Loucy (cell line): ENCODE results near the gene TMEM178B.
"Not testable (repeated sequence)": the region's sequence is repeated elsewhere in the genome, so short reads cannot be mapped to it uniquely, and the experiment has no call there.

Source experiments
- H2AFZ ChIP-seq: fragments of 200-600 bp; sonication (generic); 2 replicates; pipeline ENCODE4 v1.6.0; 2016; ENCODE audit warnings: antibody characterized with exemption, mild to moderate bottlenecking, low read length, moderate library complexity
- H3F3A ChIP-seq: fragments of 200-600 bp; 2 replicates; pipeline ENCODE4 v1.6.0; 2016; ENCODE audit warnings: antibody characterized with exemption, low read depth, mild to moderate bottlenecking
- H3K27me3 ChIP-seq: fragments of 200-600 bp; sonication (generic); 2 replicates; pipeline ENCODE4 v1.6.1; 2014; ENCODE audit warnings: low read length, mild to moderate bottlenecking; ENCODE audit not compliant: insufficient read depth, poor library complexity, severe bottlenecking
- H3K36me3 ChIP-seq: fragments of 200-600 bp; sonication (generic); 2 replicates; pipeline ENCODE4 v1.6.1; 2016; ENCODE audit warnings: low read length; ENCODE audit not compliant: insufficient read depth
- H3K4me1 ChIP-seq: fragments of 200-600 bp; sonication (generic); 2 replicates; pipeline ENCODE4 v1.5.1; 2014; ENCODE audit warnings: low read length, mild to moderate bottlenecking; ENCODE audit not compliant: insufficient read depth, poor library complexity, severe bottlenecking
- H3K4me2 ChIP-seq: fragments of 200-600 bp; sonication (generic); 2 replicates; pipeline ENCODE4 v1.6.0; 2014; ENCODE audit warnings: antibody characterized with exemption, low read length, low read depth, mild to moderate bottlenecking; ENCODE audit not compliant: poor library complexity, severe bottlenecking
- H3K4me3 ChIP-seq: fragments of 200-600 bp; sonication (generic); 2 replicates; pipeline ENCODE4 v1.5.1; 2014; ENCODE audit warnings: low read length, mild to moderate bottlenecking, mixed read lengths; ENCODE audit not compliant: poor library complexity, severe bottlenecking
- H3K79me2 ChIP-seq: fragments of 200-600 bp; sonication (generic); 2 replicates; pipeline ENCODE4 v1.6.1; 2014; ENCODE audit warnings: low read length; ENCODE audit not compliant: insufficient read depth
- H3K9ac ChIP-seq: fragments of 200-600 bp; sonication (generic); 2 replicates; pipeline ENCODE4 v1.6.0; 2014; ENCODE audit warnings: mild to moderate bottlenecking, low read depth, low read length, moderate library complexity; ENCODE audit not compliant: poor library complexity, severe bottlenecking
- H3K9me2 ChIP-seq: fragments of 200-600 bp; sonication (generic); replicated peaks from 2 replicates; pipeline ENCODE4 v1.6.1; 2016; ENCODE audit warnings: low read depth, low read length, mixed read lengths
- H3K9me3 ChIP-seq: fragments of 200-600 bp; sonication (generic); 2 replicates; pipeline ENCODE4 v1.6.1; 2014; ENCODE audit warnings: mild to moderate bottlenecking, antibody characterized with exemption, low read length, low read depth; ENCODE audit not compliant: insufficient read depth
- H4K20me1 ChIP-seq: fragments of 200-600 bp; sonication (generic); 2 replicates; pipeline ENCODE4 v1.6.0; 2014; ENCODE audit warnings: antibody characterized with exemption, low read length, mild to moderate bottlenecking; ENCODE audit not compliant: insufficient read depth, poor library complexity, severe bottlenecking
- EZH2phosphoT487 ChIP-seq: fragments of 200-600 bp; IDR thresholded peaks from 2 replicates; pipeline ENCODE4 v1.6.1; 2018; ENCODE audit warnings: antibody characterized with exemption, mild to moderate bottlenecking, moderate library complexity, borderline replicate concordance
- TF ChIP-seq, protein P1 (sequence below): fragments of 200-600 bp; sonication (generic); conservative IDR thresholded peaks from 2 replicates; pipeline ENCODE4 v1.5.1; 2014; ENCODE audit warnings: mild to moderate bottlenecking, antibody characterized with exemption, low read length

TMEM178B gene

DNA sequence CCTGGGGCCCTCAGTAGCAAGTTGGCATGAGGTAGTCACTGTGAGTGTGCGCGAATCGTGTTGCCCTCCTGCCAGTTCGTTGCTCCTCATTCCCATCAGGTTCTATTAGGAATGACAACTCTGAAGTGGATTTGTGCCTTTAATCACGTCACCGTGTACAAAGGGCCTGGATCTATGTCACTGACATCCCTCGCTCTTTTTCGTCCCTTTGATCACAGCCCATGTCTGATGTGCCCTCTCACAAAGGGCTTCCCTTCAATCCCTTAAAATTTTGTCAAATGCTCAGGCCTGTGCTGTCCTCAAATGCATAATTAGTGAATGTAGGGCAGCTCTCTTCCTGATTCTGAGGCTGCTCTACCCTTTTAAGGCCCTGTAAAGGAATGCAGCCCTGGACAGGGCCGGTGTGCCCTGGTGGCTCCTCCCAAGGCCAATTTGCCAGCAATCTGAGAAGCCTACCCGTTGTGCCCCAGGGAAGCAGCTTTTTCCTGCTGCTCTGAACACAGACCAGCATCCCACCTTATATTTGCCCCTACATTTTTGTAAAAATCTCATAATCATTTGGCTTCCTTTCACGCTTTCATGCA lies 93.6 kb downstream of the TMEM178B start:
- Histone ChIP-seq H3F3A (no peaks in the 10 kb centered on the region), H3K79me2 (no peaks in the 10 kb centered on the region), H3K4me1 (no peaks in the 10 kb centered on the region), H2AFZ (no peak overlapping the region), H3K36me3 (no peaks in the 10 kb centered on the region), H3K27me3 (no peaks in the 10 kb centered on the region), H3K9ac (no peak overlapping the region), H3K9me3 (no peaks in the 10 kb centered on the region), H3K4me2 (no peak overlapping the region), H3K9me2 (no peaks in the 10 kb centered on the region), H3K4me3 (no peak overlapping the region), H4K20me1 (no peaks in the 10 kb centered on the region)
- no peak for TF ChIP-seq EZH2phosphoT487
- TF ChIP-seq, protein P1, sequence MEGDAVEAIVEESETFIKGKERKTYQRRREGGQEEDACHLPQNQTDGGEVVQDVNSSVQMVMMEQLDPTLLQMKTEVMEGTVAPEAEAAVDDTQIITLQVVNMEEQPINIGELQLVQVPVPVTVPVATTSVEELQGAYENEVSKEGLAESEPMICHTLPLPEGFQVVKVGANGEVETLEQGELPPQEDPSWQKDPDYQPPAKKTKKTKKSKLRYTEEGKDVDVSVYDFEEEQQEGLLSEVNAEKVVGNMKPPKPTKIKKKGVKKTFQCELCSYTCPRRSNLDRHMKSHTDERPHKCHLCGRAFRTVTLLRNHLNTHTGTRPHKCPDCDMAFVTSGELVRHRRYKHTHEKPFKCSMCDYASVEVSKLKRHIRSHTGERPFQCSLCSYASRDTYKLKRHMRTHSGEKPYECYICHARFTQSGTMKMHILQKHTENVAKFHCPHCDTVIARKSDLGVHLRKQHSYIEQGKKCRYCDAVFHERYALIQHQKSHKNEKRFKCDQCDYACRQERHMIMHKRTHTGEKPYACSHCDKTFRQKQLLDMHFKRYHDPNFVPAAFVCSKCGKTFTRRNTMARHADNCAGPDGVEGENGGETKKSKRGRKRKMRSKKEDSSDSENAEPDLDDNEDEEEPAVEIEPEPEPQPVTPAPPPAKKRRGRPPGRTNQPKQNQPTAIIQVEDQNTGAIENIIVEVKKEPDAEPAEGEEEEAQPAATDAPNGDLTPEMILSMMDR, result no peak

GRCh38 chr7:141169157-141169556 lies 95.3 kb downstream of the TMEM178B start:
- not testable (repeated sequence) for H3K9me2 ChIP-seq, H3K9me3 ChIP-seq, H3K4me1 ChIP-seq, H2AFZ ChIP-seq, H3F3A ChIP-seq, H3K27me3 ChIP-seq, H3K79me2 ChIP-seq, H3K9ac ChIP-seq, H4K20me1 ChIP-seq, H3K36me3 ChIP-seq, H3K4me3 ChIP-seq, H3K4me2 ChIP-seq

DNA sequence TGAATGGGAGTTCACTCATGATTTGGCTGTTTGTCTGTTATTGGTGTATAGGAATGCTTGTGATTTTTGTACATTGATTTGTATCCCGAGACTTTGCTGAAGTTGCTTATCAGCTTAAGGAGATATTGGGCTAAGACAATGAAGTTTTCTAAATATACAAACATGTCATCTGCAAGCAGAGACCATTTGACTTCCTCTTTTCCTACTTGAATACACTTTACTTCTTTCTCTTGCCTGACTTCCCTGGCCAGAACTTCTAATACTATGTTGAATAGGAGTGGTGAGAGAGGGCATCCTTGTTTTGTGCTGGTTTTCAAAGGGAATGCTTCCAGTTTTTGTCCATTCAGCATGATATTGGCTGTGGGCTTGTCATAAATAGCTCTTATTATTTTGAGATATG lies 101.9 kb downstream of the TMEM178B start:
- H3K79me2 ChIP-seq, H3F3A ChIP-seq, H3K27me3 ChIP-seq, H3K4me2 ChIP-seq, H3K9me3 ChIP-seq, H3K36me3 ChIP-seq, H3K4me3 ChIP-seq, H3K9ac ChIP-seq, H2AFZ ChIP-seq, H4K20me1 ChIP-seq, H3K4me1 ChIP-seq, H3K9me2 ChIP-seq: not testable (repeated sequence)

GRCh38 chr7:141177120-141177519 lies 103.3 kb downstream of the TMEM178B start:
- H4K20me1 ChIP-seq, H3K9me3 ChIP-seq, H3F3A ChIP-seq, H3K4me3 ChIP-seq, H3K4me1 ChIP-seq, H3K27me3 ChIP-seq, H3K9me2 ChIP-seq, H2AFZ ChIP-seq, H3K79me2 ChIP-seq, H3K36me3 ChIP-seq, H3K9ac ChIP-seq, H3K4me2 ChIP-seq: not testable (repeated sequence)
